HCT116 (cell line): ENCODE measurements around the gene PRCD. TPM values are rescaled to one million over a fixed set of nuclear protein-coding genes. Genes with fewer than 3 reads are reported as not detected.

Experiments used
- ATAC-seq: fragments of 200-7000 bp; cut with Tn5 transposase; 2 replicates; pipeline ENCODE4 v1.9.1; 2020; ENCODE audit warnings: mild to moderate bottlenecking, moderate library complexity
- BruUV-seq: library from RNA; stranded (reverse); fragments of 400-500 nt; replicated peaks from 2 replicates; lab custom pipeline; 2021; lab: Mats Ljungman, UMichigan
- CTCF ChIA-PET: fragments of 300-600 bp; sonication (Branson Sonifier 250); formaldehyde crosslinking; loops from one replicate; lab custom pipeline; 2021; ENCODE audit warnings: antibody characterized with exemption; lab: Charles Lee
- POLR2A ChIA-PET: fragments of 300-600, 350-600 bp; sonication (Branson Sonifier 250); formaldehyde crosslinking; loops from one replicate; lab custom pipeline; 2021; ENCODE audit warnings: antibody characterized with exemption; lab: Charles Lee
- RAD21 ChIA-PET, 2 experiments: fragments of 300-600 bp; sonication (Branson Sonifier 250); formaldehyde crosslinking; loops; one replicate each; lab custom pipeline; 2023; ENCODE audit warnings: low total read pairs in 2 of 2; ENCODE audit not compliant: uncharacterized antibody in 2 of 2, unreplicated experiment in 2 of 2, low non-redundant PET in 1 of 2; lab: Charles Lee
- DNase-seq: peaks from one replicate; pipeline ENCODE4 v3.0.0-alpha.2; 2010; ENCODE audit warnings: low read depth, low spot score
- H2AFZ ChIP-seq: fragments of 200-600 bp; shearing (Covaris generic), sonication (generic); 2 replicates; pipeline ENCODE4 v1.6.1; 2017; ENCODE audit warnings: low read depth, mixed run types, mixed read lengths, antibody characterized with exemption, low read length; ENCODE audit not compliant: poor library complexity, severe bottlenecking
- H3K27ac ChIP-seq: 2 replicates; pipeline ENCODE4 v1.5.1; 2012; ENCODE audit warnings: low read depth, low read length
- H3K27me3 ChIP-seq: fragments of 200-600 bp; sonication (generic); 2 replicates; pipeline ENCODE4 v1.6.1; 2016; ENCODE audit warnings: mixed run types, low read length, mixed read lengths; ENCODE audit not compliant: insufficient read depth
- H3K36me3 ChIP-seq, 2 experiments: fragments of 200-500 bp in 1 of 2; fragments of 200-600 bp in 1 of 2; sonication (Bioruptor generic) in 1 of 2; sonication (generic) in 1 of 2; 2 replicates each; pipeline versions ENCODE4 v1.5.1 to v1.6.1; 2014 to 2016; ENCODE audit warnings: low read length in 2 of 2, inconsistent platforms in 1 of 2, mixed read lengths in 1 of 2, mixed run types in 1 of 2; ENCODE audit not compliant: insufficient read depth in 2 of 2, control insufficient read depth in 1 of 2
- H3K4me1 ChIP-seq, 2 experiments: fragments of 200-600 bp in 1 of 2; sonication (generic) in 1 of 2; 2 replicates each; pipeline versions ENCODE4 v1.5.1 to v1.6.1; 2012 to 2017; ENCODE audit warnings: low read length in 2 of 2, inconsistent platforms in 1 of 2, mild to moderate bottlenecking in 1 of 2, mixed read lengths in 1 of 2, mixed run types in 1 of 2, moderate library complexity in 1 of 2; ENCODE audit not compliant: insufficient read depth in 2 of 2, control insufficient read depth in 1 of 2
- H3K4me2 ChIP-seq: fragments of 200-600 bp; sonication (generic); 2 replicates; pipeline ENCODE4 v1.6.1; 2017; ENCODE audit warnings: mixed run types, low read length, mixed read lengths
- H3K4me3 ChIP-seq, 2 experiments: fragments of 200-600 bp in 1 of 2; sonication (generic) in 1 of 2; replicated peaks in 1 of 2; 2 replicates each; pipeline ENCODE4 v1.5.1; 2011 to 2016; ENCODE audit warnings: low read length in 2 of 2, control low read depth in 1 of 2, low read depth in 1 of 2, mild to moderate bottlenecking in 1 of 2, mixed read lengths in 1 of 2, mixed run types in 1 of 2
- H3K79me2 ChIP-seq: fragments of 200-600 bp; sonication (generic); 2 replicates; pipeline ENCODE4 v1.6.1; 2017; ENCODE audit warnings: mild to moderate bottlenecking, mixed run types, low read length, moderate library complexity, mixed read lengths; ENCODE audit not compliant: insufficient read depth
- H3K9ac ChIP-seq: fragments of 200-600 bp; sonication (generic); 2 replicates; pipeline ENCODE4 v1.6.1; 2016; ENCODE audit warnings: low read length, mixed read lengths
- H3K9me2 ChIP-seq: fragments of 200-600 bp; sonication (generic), shearing (Covaris generic); 2 replicates; pipeline ENCODE4 v1.6.1; 2017; ENCODE audit warnings: mixed run types, mild to moderate bottlenecking, moderate library complexity; ENCODE audit not compliant: insufficient read depth
- H3K9me3 ChIP-seq, 2 experiments: fragments of 200-500 bp in 1 of 2; fragments of 200-600 bp in 1 of 2; sonication (Bioruptor generic) in 1 of 2; sonication (generic) in 1 of 2; 2 replicates each; pipeline ENCODE4 v1.6.1; 2014 to 2017; ENCODE audit warnings: low read length in 2 of 2, mixed read lengths in 2 of 2, inconsistent platforms in 1 of 2, low read depth in 1 of 2, mild to moderate bottlenecking in 1 of 2, mixed run types in 1 of 2, moderate library complexity in 1 of 2; ENCODE audit not compliant: control insufficient read depth in 1 of 2, insufficient read depth in 1 of 2
- H4K20me1 ChIP-seq: fragments of 200-600 bp; sonication (generic), shearing (Covaris generic); 2 replicates; pipeline ENCODE4 v1.6.1; 2017; ENCODE audit warnings: mixed run types, mild to moderate bottlenecking, moderate library complexity; ENCODE audit not compliant: insufficient read depth
- CBX3 ChIP-seq: IDR thresholded peaks from 2 replicates; pipeline ENCODE4 v1.6.1; 2012; ENCODE audit warnings: low read depth
- CEBPB ChIP-seq: IDR thresholded peaks from 2 replicates; pipeline ENCODE4 v1.6.1; 2012; ENCODE audit warnings: low read depth
- CTCF ChIP-seq, 3 experiments: fragments of 200-600 bp in 1 of 3; sonication (generic) in 1 of 3; IDR thresholded peaks in 2 of 3; conservative IDR thresholded peaks in 1 of 3; 2 replicates each; pipeline ENCODE4 v1.5.1; 2012 to 2017; ENCODE audit warnings: low read depth in 2 of 3, low read length in 2 of 3, antibody characterized with exemption in 1 of 3, borderline replicate concordance in 1 of 3, control low read depth in 1 of 3, mild to moderate bottlenecking in 1 of 3, mixed read lengths in 1 of 3, mixed run types in 1 of 3, moderate library complexity in 1 of 3; ENCODE audit not compliant: insufficient read depth in 1 of 3
- ELF1 ChIP-seq: IDR thresholded peaks from 2 replicates; pipeline ENCODE4 v1.6.1; 2012; ENCODE audit warnings: low read depth, borderline replicate concordance
- EZH2 ChIP-seq: fragments of 200-600 bp; sonication (generic); IDR thresholded peaks from 2 replicates; pipeline ENCODE4 v1.6.1; 2017; ENCODE audit warnings: antibody characterized with exemption, mixed run types
- EZH2phosphoT487 ChIP-seq: fragments of 200-600 bp; IDR thresholded peaks from 2 replicates; pipeline ENCODE4 v1.6.1; 2018; ENCODE audit warnings: antibody characterized with exemption, borderline replicate concordance
- JUND ChIP-seq: IDR thresholded peaks from 2 replicates; pipeline ENCODE4 v1.6.1; 2012
- MAX ChIP-seq: IDR thresholded peaks from 2 replicates; pipeline ENCODE4 v1.6.1; 2012
- POLR2AphosphoS5 ChIP-seq: IDR thresholded peaks from 2 replicates; pipeline ENCODE4 v1.6.1; 2011; ENCODE audit warnings: mild to moderate bottlenecking, low read depth, low read length, moderate library complexity
- SRF ChIP-seq: IDR thresholded peaks from 2 replicates; pipeline ENCODE4 v1.6.1; 2012; ENCODE audit warnings: low read depth
- TCF7L2 ChIP-seq: IDR thresholded peaks from 2 replicates; pipeline ENCODE4 v1.7.0; 2011; ENCODE audit warnings: borderline replicate concordance, inconsistent platforms; ENCODE audit not compliant: insufficient read depth, insufficient read length; ENCODE audit errors: extremely low read depth
- ZBTB33 ChIP-seq: IDR thresholded peaks from 2 replicates; pipeline ENCODE4 v1.6.1; 2011; ENCODE audit warnings: mild to moderate bottlenecking, low read length, moderate library complexity; ENCODE audit not compliant: insufficient replicate concordance; ENCODE audit errors: extremely low read depth
- intact Hi-C: fragments of 100-400 bp; cut with micrococcal nuclease; formaldehyde crosslinking; loops from 2 replicates; pipeline ENCODE4 v1.10.0; 2022
- total RNA-seq: library from RNA; stranded (reverse); gene quantifications from one replicate; pipeline ENCODE4 v1.2.1, GENCODE V29; 2021; ENCODE audit not compliant: unreplicated experiment
- TF ChIP-seq, protein P1 (sequence below): IDR thresholded peaks from 2 replicates; pipeline ENCODE4 v1.6.1; 2012; ENCODE audit warnings: low read depth

Gene PRCD
- total RNA-seq, 1 experiment from 2014 or later = not detected

DNA sequence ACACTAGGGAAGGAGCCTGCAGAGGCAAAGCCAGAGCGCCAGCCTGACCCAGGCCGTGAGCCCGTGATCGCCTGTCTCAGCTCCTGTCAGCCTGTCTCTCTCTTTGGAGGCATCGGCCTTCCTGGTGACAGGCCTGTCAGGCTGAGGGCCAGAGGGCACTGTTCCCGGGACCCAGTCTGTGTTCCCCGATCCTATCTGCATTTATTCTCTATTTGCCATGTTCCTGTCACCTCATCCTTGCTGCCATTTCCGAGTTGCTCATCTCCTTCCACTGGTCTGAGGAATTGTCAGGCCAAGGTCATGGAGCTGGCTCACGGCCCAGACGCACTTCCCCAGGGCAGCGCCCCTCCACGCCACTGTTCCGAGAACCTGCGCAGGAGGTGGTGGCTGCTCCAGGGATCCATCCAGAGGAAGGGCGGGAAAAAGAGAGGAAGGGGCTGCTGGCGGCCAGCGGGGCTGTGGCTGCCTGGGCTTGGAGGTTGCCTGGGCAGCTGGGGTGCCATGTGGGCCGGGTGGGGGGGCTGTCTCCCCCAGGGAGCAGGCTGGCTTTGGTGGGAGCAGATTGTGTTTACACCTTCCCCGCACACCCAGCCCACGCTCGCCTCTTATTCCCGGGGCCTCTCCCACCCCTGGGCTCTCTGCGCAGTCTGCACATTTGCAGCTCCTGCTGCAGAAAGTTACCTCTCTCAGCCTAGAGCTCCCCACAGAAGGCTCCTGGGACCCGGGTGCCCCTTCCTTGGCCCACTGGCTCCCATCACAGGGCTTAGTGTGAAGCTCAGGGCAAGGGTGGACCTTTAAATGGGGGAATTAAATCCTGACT, 4.9 kb downstream of the PRCD start:
- no TSS peak for BruUV-seq
- intact Hi-C loops = no loop called here
- ATAC-seq (no peak), DNase-seq (no peak)
- POLR2A ChIA-PET = interaction anchor here (1.1 kb wide), 1 partner anchor 13 kb away, joined by 3 read pairs; no protein-coding TSS in a partner anchor
- Histone ChIP-seq H3K9me3 (no peaks in the 10 kb centered on the region), H3K4me3 (no peak overlapping the region), H3K27me3 (no peaks in the 10 kb centered on the region), H4K20me1 (no peaks in the 10 kb centered on the region), H3K27ac (no peak overlapping the region)
- RAD21 ChIA-PET = no interaction called here
- no peak for TF ChIP-seq POLR2AphosphoS5
- TF ChIP-seq MAX = no peak
- no peak for TF ChIP-seq EZH2
- no peak for TF ChIP-seq JUND
- TF ChIP-seq CTCF (IDR thresholded peaks at IDR 0.05 in 2 of 3, conservative IDR thresholded peaks at IDR 0.05 in 1 of 3; ENCODE audit: borderline replicate concordance in 1 of 3, insufficient read depth in 1 of 3, low read depth in 2 of 3, low read length in 2 of 3) = no peak
- TF ChIP-seq CBX3 = no peak
- TF ChIP-seq ZBTB33 = no peak
- TF ChIP-seq, protein P1, sequence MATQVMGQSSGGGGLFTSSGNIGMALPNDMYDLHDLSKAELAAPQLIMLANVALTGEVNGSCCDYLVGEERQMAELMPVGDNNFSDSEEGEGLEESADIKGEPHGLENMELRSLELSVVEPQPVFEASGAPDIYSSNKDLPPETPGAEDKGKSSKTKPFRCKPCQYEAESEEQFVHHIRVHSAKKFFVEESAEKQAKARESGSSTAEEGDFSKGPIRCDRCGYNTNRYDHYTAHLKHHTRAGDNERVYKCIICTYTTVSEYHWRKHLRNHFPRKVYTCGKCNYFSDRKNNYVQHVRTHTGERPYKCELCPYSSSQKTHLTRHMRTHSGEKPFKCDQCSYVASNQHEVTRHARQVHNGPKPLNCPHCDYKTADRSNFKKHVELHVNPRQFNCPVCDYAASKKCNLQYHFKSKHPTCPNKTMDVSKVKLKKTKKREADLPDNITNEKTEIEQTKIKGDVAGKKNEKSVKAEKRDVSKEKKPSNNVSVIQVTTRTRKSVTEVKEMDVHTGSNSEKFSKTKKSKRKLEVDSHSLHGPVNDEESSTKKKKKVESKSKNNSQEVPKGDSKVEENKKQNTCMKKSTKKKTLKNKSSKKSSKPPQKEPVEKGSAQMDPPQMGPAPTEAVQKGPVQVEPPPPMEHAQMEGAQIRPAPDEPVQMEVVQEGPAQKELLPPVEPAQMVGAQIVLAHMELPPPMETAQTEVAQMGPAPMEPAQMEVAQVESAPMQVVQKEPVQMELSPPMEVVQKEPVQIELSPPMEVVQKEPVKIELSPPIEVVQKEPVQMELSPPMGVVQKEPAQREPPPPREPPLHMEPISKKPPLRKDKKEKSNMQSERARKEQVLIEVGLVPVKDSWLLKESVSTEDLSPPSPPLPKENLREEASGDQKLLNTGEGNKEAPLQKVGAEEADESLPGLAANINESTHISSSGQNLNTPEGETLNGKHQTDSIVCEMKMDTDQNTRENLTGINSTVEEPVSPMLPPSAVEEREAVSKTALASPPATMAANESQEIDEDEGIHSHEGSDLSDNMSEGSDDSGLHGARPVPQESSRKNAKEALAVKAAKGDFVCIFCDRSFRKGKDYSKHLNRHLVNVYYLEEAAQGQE = no peak
- TF ChIP-seq SRF = no peak
- no peak for TF ChIP-seq TCF7L2
- TF ChIP-seq EZH2phosphoT487 = no peak
- no peak for TF ChIP-seq CEBPB
- TF ChIP-seq ELF1 = no peak
- TF ChIP-seq, all 23 proteins: peak for 0
- Histone ChIP-seq H3K9me2 (no peaks in the 10 kb centered on the region), H3K4me2 (no peak overlapping the region), H2AFZ (no peak overlapping the region), H3K79me2 (no peaks in the 10 kb centered on the region), H3K36me3 (no peaks in the 10 kb centered on the region), H3K9ac (no peak overlapping the region), H3K4me1 (peaks cover 8 to 29% of the 10 kb centered on the region in 2 experiments)
- CTCF ChIA-PET = interaction anchor here (1.4 to 2.7 kb wide), 2 partner anchors 12 to 22 kb away, joined by 3 to 22 read pairs; no protein-coding TSS in a partner anchor
